B cell (primary cell): ENCODE results near the gene DNAJC6. TPM values are rescaled to one million over a fixed set of nuclear protein-coding genes. Genes with fewer than 3 reads are reported as not detected.

ENCODE experiments used
- ATAC-seq: fragments of 200-7000 bp; cut with Tn5 transposase; one replicate; pipeline ENCODE4 v1.10.0; 2021; ENCODE audit warnings: low read depth, mild to moderate bottlenecking, moderate number of reproducible peaks, moderate library complexity
- CTCF ChIA-PET: fragments of 350-600 bp; sonication (Branson Sonifier 250); formaldehyde crosslinking; loops from one replicate; lab custom pipeline; 2021; ENCODE audit warnings: antibody characterized with exemption, inconsistent platforms; lab: Charles Lee
- POLR2A ChIA-PET: fragments of 350-600 bp; sonication (Branson Sonifier 250); formaldehyde crosslinking; loops from one replicate; lab custom pipeline; 2021; ENCODE audit warnings: antibody characterized with exemption; lab: Charles Lee
- DNase-seq: peaks from one replicate; pipeline ENCODE4 v3.0.0; 2013
- H2AFZ ChIP-seq: 2 replicates; pipeline ENCODE4 v1.6.1; 2012; ENCODE audit warnings: mild to moderate bottlenecking, low read depth, low read length; ENCODE audit not compliant: insufficient read depth, poor library complexity, severe bottlenecking
- H3K27ac ChIP-seq, 2 donors: 1 replicate in 1 of 2; 2 replicates in 1 of 2; pipeline ENCODE4 v1.5.1; 2012 to 2013; ENCODE audit warnings: low read length in 2 of 2, mild to moderate bottlenecking in 2 of 2, moderate library complexity in 1 of 2
- H3K27me3 ChIP-seq, 4 experiments: fragments of 200-600 bp in 1 of 4; sonication (generic) in 1 of 4; replicated peaks in 1 of 4; 1 replicate in 2 of 4; 2 replicates in 2 of 4; pipeline versions ENCODE4 v1.6.1 to v1.7.0; 2013 to 2016; ENCODE audit warnings: low read length in 3 of 4, mild to moderate bottlenecking in 2 of 4, mixed read lengths in 1 of 4, moderate library complexity in 1 of 4; ENCODE audit not compliant: insufficient read depth in 4 of 4, control insufficient read depth in 3 of 4; ENCODE audit errors: control extremely low read depth in 1 of 4
- H3K36me3 ChIP-seq, 2 experiments: replicated peaks in 1 of 2; 1 replicate in 1 of 2; 2 replicates in 1 of 2; pipeline versions ENCODE4 v1.6.1 to v1.7.1; 2013; ENCODE audit warnings: low read length in 1 of 2; ENCODE audit not compliant: insufficient read depth in 2 of 2, control insufficient read depth in 1 of 2; ENCODE audit errors: control extremely low read depth in 1 of 2, extremely low read depth in 1 of 2
- H3K4me1 ChIP-seq, 2 donors: fragments of 200-600 bp in 1 of 2; sonication (generic) in 1 of 2; 1 replicate in 1 of 2; 2 replicates in 1 of 2; pipeline versions ENCODE4 v1.5.1 to v1.6.1; 2013 to 2017; ENCODE audit warnings: low read length in 2 of 2; ENCODE audit not compliant: control insufficient read depth in 2 of 2, insufficient read depth in 2 of 2
- H3K4me2 ChIP-seq: replicated peaks from 2 replicates; pipeline ENCODE3; 2012; ENCODE audit warnings: mild to moderate bottlenecking, low read depth, low read length; ENCODE audit not compliant: poor library complexity, severe bottlenecking
- H3K4me3 ChIP-seq, 5 experiments: fragments of 200-600 bp in 1 of 5; sonication (generic) in 1 of 5; 1 replicate in 3 of 5; 2 replicates in 2 of 5; pipeline versions ENCODE4 v1.5.1 to v1.7.0; 2011 to 2016; ENCODE audit warnings: low read length in 4 of 5, mild to moderate bottlenecking in 4 of 5, low read depth in 2 of 5, control low read depth in 1 of 5, moderate library complexity in 1 of 5; ENCODE audit not compliant: insufficient read depth in 1 of 5; ENCODE audit errors: control extremely low read depth in 1 of 5, extremely low read depth in 1 of 5
- H3K79me2 ChIP-seq: fragments of 200-600 bp; sonication (generic); one replicate; pipeline ENCODE4 v1.6.0; 2016; ENCODE audit warnings: low read length; ENCODE audit not compliant: control insufficient read depth, insufficient read depth
- H3K9ac ChIP-seq: fragments of 200-600 bp; sonication (generic); 2 replicates; pipeline ENCODE4 v1.6.1; 2017; ENCODE audit warnings: mild to moderate bottlenecking, low read length, moderate library complexity
- H3K9me3 ChIP-seq, 3 donors: one replicate each; pipeline versions ENCODE4 v1.6.1 to v1.7.1; 2013; ENCODE audit warnings: low read length in 2 of 3; ENCODE audit not compliant: control insufficient read depth in 2 of 3, insufficient read depth in 1 of 3; ENCODE audit errors: control extremely low read depth in 1 of 3
- H4K20me1 ChIP-seq: 2 replicates; pipeline ENCODE4 v1.6.0; 2012; ENCODE audit warnings: mild to moderate bottlenecking, low read length; ENCODE audit not compliant: insufficient read depth, control insufficient read depth, poor library complexity, severe bottlenecking
- H3K27ac Mint-ChIP-seq: one replicate; pipeline ENCODE4 v1.8.0; 2021; ENCODE audit warnings: mixed read lengths
- H3K27me3 Mint-ChIP-seq: one replicate; pipeline ENCODE4 v1.8.0; 2021; ENCODE audit warnings: mixed read lengths
- H3K4me1 Mint-ChIP-seq: one replicate; pipeline ENCODE4 v1.8.0; 2021; ENCODE audit warnings: mixed read lengths
- H3K4me3 Mint-ChIP-seq: one replicate; pipeline ENCODE4 v1.8.0; 2021; ENCODE audit warnings: mixed read lengths
- H3K9me3 Mint-ChIP-seq: one replicate; pipeline ENCODE4 v1.8.0; 2022; ENCODE audit warnings: mixed read lengths; ENCODE audit not compliant: insufficient read depth
- EZH2 ChIP-seq: IDR thresholded peaks from 2 replicates; pipeline ENCODE4 v1.6.1; 2012; ENCODE audit warnings: borderline replicate concordance, low read depth, mild to moderate bottlenecking, moderate library complexity, low read length; ENCODE audit not compliant: insufficient read depth, poor library complexity, severe bottlenecking
- WGBS: methylation state at CpG from one replicate; pipeline ENCODE4 v1.1.5; 2013; ENCODE audit warnings: missing lambda C conversion rate; ENCODE audit not compliant: insufficient coverage; 5-methylcytosine and 5-hydroxymethylcytosine counted together
- intact Hi-C: fragments of 100-400 bp; cut with micrococcal nuclease; formaldehyde crosslinking; loops from one replicate; pipeline ENCODE4 v1.10.0; 2022
- polyA plus RNA-seq: library from polyadenylated mRNA; depleted of rRNA; stranded (reverse); fragments of >200 nt; gene quantifications from 2 replicates; pipeline ENCODE4 v1.2.3, GENCODE V29; 2012
- total RNA-seq, 2 donors: library from RNA; stranded (reverse); fragments of 120-200 nt in 1 of 2; gene quantifications; 1 replicate in 1 of 2; 2 replicates in 1 of 2; pipeline versions ENCODE4 v1.2.3 to v1.2.4, GENCODE V29; 2013 to 2022
- TF ChIP-seq, protein P1 (sequence below): fragments of 200-600 bp; IDR thresholded peaks from one replicate; pipeline ENCODE4 v1.8.0; 2022; ENCODE audit warnings: antibody characterized with exemption, mild to moderate bottlenecking

Gene DNAJC6
- total and polyA plus RNA-seq, 2 donors (not counting 1 experiment from before 2014, with no cell fraction given) = 0.12 to 0.69 TPM

GRCh38 chr1:65332821-65333220 is 23.5 kb downstream of the DNAJC6 start:
- no peak for ATAC-seq
- H3K9ac ChIP-seq = no peak overlapping the region
- ChIA-PET POLR2A (no interaction called here), CTCF (no interaction called here)
- Mint-ChIP-seq H3K4me3 (no peak overlapping the region), H3K4me1 (peaks cover 3% of the 10 kb centered on the region), H3K27ac (no peak overlapping the region), H3K27me3 (peaks cover 15% of the 10 kb centered on the region), H3K9me3 (no peaks in the 10 kb centered on the region)
- H3K4me2 ChIP-seq = no peak overlapping the region
- intact Hi-C loops = no loop called here
- no peak overlapping the region for H3K4me3 ChIP-seq
- H3K27me3 ChIP-seq = no peaks in the 10 kb centered on the region
- H3K4me1 ChIP-seq = peaks cover 0 to 5% of the 10 kb centered on the region in 2 donors
- no peaks in the 10 kb centered on the region for H3K36me3 ChIP-seq
- H3K79me2 ChIP-seq = no peaks in the 10 kb centered on the region
- H2AFZ ChIP-seq = no peak overlapping the region
- WGBS = no CpG with 5 or more reads among the region's 1 CpG
- no peaks in the 10 kb centered on the region for H4K20me1 ChIP-seq
- no peak for DNase-seq
- H3K27ac ChIP-seq = no peak overlapping the region
- TF ChIP-seq, protein P1, sequence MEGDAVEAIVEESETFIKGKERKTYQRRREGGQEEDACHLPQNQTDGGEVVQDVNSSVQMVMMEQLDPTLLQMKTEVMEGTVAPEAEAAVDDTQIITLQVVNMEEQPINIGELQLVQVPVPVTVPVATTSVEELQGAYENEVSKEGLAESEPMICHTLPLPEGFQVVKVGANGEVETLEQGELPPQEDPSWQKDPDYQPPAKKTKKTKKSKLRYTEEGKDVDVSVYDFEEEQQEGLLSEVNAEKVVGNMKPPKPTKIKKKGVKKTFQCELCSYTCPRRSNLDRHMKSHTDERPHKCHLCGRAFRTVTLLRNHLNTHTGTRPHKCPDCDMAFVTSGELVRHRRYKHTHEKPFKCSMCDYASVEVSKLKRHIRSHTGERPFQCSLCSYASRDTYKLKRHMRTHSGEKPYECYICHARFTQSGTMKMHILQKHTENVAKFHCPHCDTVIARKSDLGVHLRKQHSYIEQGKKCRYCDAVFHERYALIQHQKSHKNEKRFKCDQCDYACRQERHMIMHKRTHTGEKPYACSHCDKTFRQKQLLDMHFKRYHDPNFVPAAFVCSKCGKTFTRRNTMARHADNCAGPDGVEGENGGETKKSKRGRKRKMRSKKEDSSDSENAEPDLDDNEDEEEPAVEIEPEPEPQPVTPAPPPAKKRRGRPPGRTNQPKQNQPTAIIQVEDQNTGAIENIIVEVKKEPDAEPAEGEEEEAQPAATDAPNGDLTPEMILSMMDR = no peak
- no peak for TF ChIP-seq EZH2
- H3K9me3 ChIP-seq = no peaks in the 10 kb centered on the region

DNA sequence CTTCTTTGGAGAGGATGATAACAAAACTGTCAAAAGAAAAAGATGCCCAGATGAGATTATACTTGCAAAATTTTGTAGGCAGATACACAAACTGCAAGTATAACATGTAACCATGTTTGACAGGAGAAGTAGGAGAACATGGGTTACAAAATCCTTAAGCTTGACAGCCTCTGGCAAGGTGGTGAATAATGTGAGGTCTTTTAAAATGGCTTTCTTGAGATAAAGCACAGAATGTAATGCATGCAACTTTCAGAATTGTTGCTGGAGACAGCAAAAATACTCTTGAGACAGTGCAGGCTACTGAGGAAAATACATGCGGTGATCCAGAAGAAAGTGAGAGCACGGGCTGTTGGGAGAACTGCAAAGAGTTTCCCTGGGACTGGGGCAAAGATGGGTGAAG is 24.7 kb downstream of the DNAJC6 start:
- POLR2A ChIA-PET = no interaction called here
- no peaks in the 10 kb centered on the region for H3K9me3 Mint-ChIP-seq
- no peak overlapping the region for H3K27ac Mint-ChIP-seq
- WGBS = 100% methylated on average over 2 of the region's 2 CpGs
- Histone ChIP-seq H3K4me2 (no peak overlapping the region), H3K27ac (no peak overlapping the region), H3K9ac (no peak overlapping the region), H3K27me3 (no peaks in the 10 kb centered on the region), H3K4me1 (no peaks in the 10 kb centered on the region), H3K36me3 (no peaks in the 10 kb centered on the region), H3K4me3 (no peak overlapping the region), H3K79me2 (no peaks in the 10 kb centered on the region), H3K9me3 (no peaks in the 10 kb centered on the region), H4K20me1 (no peaks in the 10 kb centered on the region), H2AFZ (no peak overlapping the region)
- H3K4me3 Mint-ChIP-seq = no peak overlapping the region
- DNase-seq = no peak
- no peaks in the 10 kb centered on the region for H3K4me1 Mint-ChIP-seq
- H3K27me3 Mint-ChIP-seq = peaks cover 13% of the 10 kb centered on the region
- TF ChIP-seq EZH2 = no peak
- TF ChIP-seq, protein P1 = no peak
- ATAC-seq = no peak
- CTCF ChIA-PET = no interaction called here
- intact Hi-C loops = no loop called here
